Right kidney (tissue), 1 donor: Measurements from ENCODE around the gene CEMIP.

Experiments
- DNase-seq: peaks from one replicate; pipeline ENCODE4 v3.0.0-alpha.2; 2016

The CEMIP gene

GRCh38 chr15:80890341-80891005, 111.3 kb downstream of the CEMIP start:
- no peak for DNase-seq

GRCh38 chr15:80891006-80891405, 111.8 kb downstream of the CEMIP start:
- DNase-seq: no peak

GRCh38 chr15:80892414-80892813, 113.2 kb downstream of the CEMIP start:
- no peak for DNase-seq

DNA sequence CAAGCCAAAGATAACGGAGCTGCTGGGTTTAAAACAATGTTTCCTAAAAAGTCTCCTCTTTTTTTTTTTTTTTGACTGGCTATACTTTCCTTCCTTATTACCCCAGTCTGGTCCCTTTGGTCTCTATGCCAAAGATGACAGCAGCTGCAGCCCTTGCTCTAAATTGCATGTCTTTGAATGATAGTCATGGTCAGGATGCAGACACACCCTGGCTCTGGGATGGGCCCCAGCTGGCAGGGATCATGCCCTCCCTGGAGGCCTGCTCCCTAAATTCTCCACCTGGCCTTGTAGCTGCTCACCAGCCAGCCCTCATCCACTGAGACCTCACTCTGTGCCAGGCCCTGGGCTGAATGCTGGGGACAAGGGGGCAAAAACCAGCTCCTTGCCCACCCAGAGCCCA, 114.6 kb downstream of the CEMIP start:
- DNase-seq: no peak

DNA sequence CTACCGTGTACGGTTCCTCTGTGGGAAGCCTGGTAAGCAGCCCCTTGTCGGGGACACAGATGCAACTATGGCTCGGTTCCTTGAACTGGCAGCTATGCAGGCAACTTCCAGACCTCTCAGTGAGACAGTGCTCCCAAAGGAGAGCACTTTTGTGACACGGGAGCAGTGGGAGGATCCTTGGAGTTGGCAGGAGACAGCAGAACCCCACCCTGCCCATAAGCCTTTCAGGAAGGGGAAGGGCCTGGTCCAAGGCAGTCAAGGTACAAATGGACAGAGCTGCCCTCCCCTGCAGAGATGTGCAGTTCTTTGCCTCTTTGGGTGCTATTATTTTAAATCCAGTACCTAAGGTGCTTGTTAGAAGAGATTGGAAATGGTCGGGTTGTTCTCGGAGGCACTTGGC, 115.9 kb downstream of the CEMIP start:
- no peak for DNase-seq

DNA sequence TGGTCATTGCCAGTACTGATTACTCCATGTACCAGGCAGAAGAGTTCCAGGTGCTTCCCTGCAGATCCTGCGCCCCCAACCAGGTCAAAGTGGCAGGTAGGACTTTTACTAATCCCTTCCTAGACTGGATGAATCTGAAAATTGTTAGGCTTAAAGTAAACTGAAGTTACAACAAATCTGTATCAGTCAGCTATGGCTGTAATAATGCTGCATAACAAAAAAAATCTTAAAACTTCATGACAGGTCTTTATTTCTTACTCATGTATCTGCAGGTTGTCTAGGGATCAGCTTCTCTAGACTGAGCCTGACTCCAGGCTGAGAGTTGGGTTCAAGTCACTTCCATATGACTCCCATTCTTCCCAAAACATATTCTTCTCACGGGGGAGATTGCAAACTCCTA, 116.8 kb downstream of the CEMIP start:
- no peak for DNase-seq

DNA sequence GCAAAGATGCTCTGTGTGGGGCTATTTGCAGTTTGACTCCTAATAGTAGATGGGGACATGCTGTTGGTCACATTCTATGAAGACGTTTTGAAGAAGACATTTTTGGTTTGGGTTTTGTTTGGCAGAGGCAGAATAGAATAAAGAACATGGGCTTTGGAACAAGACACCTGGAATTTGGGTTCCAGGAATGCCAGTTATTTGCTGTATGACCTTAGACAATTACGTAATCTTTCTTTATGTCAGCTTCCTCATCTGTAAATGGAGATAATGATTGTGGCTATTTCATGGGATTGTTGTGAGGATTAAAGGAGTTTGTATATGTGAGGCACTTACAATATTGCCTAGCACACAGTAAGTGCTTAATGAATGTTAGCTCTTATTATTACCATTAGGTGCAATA, 118.9 kb downstream of the CEMIP start:
- DNase-seq: no peak

GRCh38 chr15:80902298-80902801, 123.2 kb downstream of the CEMIP start:
- DNase-seq: peak; percentile 20

DNA sequence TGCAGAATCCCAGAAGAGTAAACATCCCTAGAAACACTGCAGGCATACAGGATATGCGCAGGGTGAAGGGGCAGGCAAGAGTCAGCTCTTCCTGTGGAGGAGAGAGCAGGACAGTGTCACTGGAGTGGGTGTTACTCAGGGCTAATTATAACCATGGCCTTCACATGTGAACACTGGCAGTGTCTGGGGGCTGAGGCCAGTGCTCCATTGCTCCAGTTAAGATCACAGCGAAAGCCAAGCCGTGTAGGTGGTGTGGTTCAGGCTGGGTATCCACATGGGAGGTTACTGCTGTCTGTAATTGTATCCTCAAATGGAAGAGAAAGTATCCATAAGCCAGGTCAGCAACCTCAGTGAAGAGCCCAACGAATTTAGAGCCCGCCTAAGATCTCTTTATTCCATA, 125.8 kb downstream of the CEMIP start:
- peak; percentile 45 for DNase-seq

GRCh38 chr15:80906159-80906766, 127.1 kb downstream of the CEMIP start:
- DNase-seq: peak; percentile 38

GRCh38 chr15:80911821-80912220, 132.7 kb downstream of the CEMIP start:
- DNase-seq: no peak

- no peak for DNase-seq
Measured at GRCh38 chr15:80912673-80913072, 133.5 kb downstream of the CEMIP start.

DNA sequence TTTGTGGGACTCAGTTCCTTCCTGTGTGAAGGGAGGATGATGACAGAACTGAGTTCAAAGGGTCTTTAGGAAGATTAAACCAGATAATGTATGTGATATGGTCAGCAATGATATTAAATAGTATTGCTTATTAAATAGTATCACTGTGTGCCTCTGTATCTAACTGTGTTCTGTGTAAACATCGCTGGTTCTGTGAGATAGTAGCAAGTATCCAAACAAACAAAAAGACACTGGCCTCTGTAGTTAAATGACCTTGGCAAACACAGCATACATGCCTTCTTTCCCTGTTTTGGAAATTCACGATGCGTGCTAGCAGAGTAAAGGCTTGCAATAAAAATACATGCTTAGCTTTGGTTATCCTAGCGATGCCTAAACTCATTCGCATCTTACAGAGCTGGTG, 134.4 kb downstream of the CEMIP start:
- no peak for DNase-seq

- no peak for DNase-seq
Measured at GRCh38 chr15:80915472-80915871, 136.3 kb downstream of the CEMIP start.

DNA sequence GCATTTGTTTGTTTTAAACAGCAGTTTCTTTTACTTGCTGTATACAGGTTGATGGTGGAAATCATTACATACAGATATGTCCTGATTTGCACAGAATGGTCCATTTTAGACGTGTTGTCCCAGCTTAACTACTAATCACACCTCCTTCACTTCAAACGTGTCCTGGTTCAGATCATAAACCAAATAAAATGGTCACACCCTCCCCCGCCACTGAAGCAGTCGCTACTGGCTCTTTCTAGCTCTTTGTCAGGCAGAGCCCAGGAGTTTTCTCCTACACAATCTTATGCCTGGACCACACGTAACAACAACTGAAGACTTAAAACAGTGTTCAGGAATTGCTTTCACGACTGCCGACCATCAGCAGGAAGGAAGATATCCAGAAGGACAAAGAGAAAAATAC, 136.9 kb downstream of the CEMIP start:
- DNase-seq: no peak

GRCh38 chr15:80918196-80918783, 139.1 kb downstream of the CEMIP start:
- no peak for DNase-seq

- no peak for DNase-seq
Measured at GRCh38 chr15:80920271-80920699, 141.1 kb downstream of the CEMIP start.

GRCh38 chr15:80921736-80922410, 142.7 kb downstream of the CEMIP start:
- DNase-seq: no peak

DNA sequence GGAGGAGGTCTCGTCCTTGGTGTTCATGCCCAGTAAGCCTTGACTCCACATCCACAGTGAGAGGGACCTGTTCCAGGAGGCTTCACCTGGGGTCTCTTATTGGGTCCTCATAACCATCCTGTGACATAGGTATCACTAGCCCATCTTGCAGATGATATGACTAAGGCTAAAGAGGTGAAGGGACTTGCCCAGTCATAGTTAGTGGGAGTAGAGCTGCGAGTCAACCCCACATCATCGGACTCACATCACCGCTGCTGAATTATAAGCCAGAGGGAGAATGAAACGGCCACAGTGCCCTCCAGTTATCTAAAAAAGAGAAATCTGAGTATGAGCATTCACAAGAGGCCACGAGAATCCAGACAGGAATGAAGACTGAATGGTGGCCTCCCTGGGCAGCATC, 144.5 kb downstream of the CEMIP start:
- DNase-seq: no peak

DNA sequence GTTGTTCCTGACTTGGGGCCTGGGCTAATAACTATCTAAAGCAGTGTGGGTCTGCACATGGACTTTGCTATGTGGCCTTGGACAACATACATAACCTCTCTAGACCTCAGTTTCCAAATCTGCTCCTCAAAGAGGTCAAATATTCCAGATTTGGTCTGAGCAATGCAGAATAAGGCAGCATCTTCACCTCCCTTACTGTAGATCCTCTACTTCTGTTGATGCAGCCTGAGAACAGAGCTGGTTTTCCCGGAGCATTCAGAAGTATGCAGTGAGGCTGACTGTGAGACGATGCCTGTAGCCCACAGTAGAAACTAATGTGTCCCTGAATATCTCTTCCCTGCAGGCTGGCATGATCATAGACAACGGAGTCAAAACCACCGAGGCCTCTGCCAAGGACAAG, 145.1 kb downstream of the CEMIP start:
- DNase-seq: no peak

- no peak for DNase-seq
Measured at GRCh38 chr15:80925597-80926059, 146.5 kb downstream of the CEMIP start.

DNA sequence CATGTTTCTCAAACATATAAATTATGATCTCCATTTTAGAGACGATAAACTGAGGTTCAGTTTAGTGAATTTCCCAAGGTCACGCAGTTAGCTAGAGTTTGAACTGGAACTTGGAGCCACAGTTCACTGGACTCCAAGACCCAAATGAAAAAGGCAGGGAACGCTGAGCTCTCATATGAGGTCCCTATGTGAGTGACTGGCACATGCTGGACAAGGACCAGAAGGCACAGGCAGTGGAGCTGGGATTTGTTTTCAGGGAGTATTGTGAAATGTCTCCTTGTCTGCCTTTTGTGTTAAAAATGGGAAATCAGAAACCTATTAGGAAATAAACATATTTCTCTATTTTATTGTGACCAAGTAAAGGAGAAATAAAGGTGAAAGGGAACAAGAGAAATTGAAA, 147.0 kb downstream of the CEMIP start:
- no peak for DNase-seq

DNA sequence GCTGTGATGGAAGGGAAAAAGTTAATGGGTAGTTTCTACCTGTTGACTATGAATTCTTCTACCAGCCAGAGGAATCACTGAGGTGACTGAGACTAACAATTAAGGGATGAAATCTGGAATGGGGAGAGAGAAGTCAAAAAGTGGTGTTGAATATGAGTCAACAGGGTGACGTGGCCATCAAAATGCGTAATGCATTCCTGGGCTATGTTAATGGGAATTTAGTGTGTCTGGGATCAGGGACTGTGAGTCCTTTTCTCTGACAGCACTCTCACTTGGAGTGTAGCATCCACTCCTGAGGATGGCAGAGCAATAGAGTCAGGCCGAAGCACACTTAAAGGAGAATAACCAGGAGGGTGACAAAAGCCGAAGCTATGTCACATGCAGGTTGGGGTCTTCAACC, 150.1 kb downstream of the CEMIP start:
- no peak for DNase-seq
